PFSK-1 (cell line): ENCODE results near the gene STARD3.

ENCODE experiments used
- FOXP2 ChIP-seq: optimal IDR thresholded peaks from 2 replicates; pipeline ENCODE3; 2011; ENCODE audit warnings: borderline replicate concordance, control low read depth, inconsistent platforms; ENCODE audit not compliant: insufficient read depth; ENCODE audit errors: extremely low read length, extremely low read depth
- POLR2AphosphoS5 ChIP-seq: IDR thresholded peaks from 2 replicates; pipeline ENCODE4 v1.6.1; 2012; ENCODE audit warnings: low read depth, mild to moderate bottlenecking, control low read depth, low read length, moderate library complexity
- REST ChIP-seq, 2 experiments: IDR thresholded peaks; 2 replicates each; pipeline versions ENCODE4 v1.6.1 to v1.8.0; 2011 to 2012; ENCODE audit warnings: low read depth in 2 of 2, low read length in 2 of 2, control low read depth in 1 of 2, inconsistent platforms in 1 of 2, mild to moderate bottlenecking in 1 of 2, moderate library complexity in 1 of 2; ENCODE audit not compliant: insufficient read depth in 1 of 2
- SIN3A ChIP-seq: IDR thresholded peaks from 2 replicates; pipeline ENCODE4 v1.6.1; 2012; ENCODE audit warnings: mild to moderate bottlenecking, low read length, moderate library complexity, borderline replicate concordance; ENCODE audit not compliant: insufficient read depth
- TAF1 ChIP-seq: IDR thresholded peaks from 2 replicates; pipeline ENCODE4 v1.6.1; 2012; ENCODE audit warnings: low read length, control low read depth, borderline replicate concordance; ENCODE audit not compliant: insufficient read depth

STARD3 gene

GRCh38 chr17:39605492-39606433, 31.2 kb upstream of the STARD3 start:
- TF ChIP-seq REST (IDR thresholded peaks at IDR 0.05; ENCODE audit: insufficient read depth in 1 of 2, low read depth in 2 of 2, low read length in 2 of 2) (no peak), POLR2AphosphoS5 (no peak), TAF1 (no peak), SIN3A (no peak), FOXP2 (no peak)

GRCh38 chr17:39606434-39607056, 30.4 kb upstream of the STARD3 start:
- TF ChIP-seq FOXP2 (no peak), SIN3A (no peak), POLR2AphosphoS5 (no peak), TAF1 (no peak), REST (IDR thresholded peaks at IDR 0.05; ENCODE audit: insufficient read depth in 1 of 2, low read depth in 2 of 2, low read length in 2 of 2) (no peak)

GRCh38 chr17:39607057-39607850, 29.7 kb upstream of the STARD3 start:
- TF ChIP-seq SIN3A: no peak
- TF ChIP-seq FOXP2: no peak
- no peak for TF ChIP-seq REST (IDR thresholded peaks at IDR 0.05; ENCODE audit: insufficient read depth in 1 of 2, low read depth in 2 of 2, low read length in 2 of 2)
- TF ChIP-seq POLR2AphosphoS5: no peak
- TF ChIP-seq TAF1: no peak

- TF ChIP-seq SIN3A (no peak), REST (IDR thresholded peaks at IDR 0.05; ENCODE audit: insufficient read depth in 1 of 2, low read depth in 2 of 2, low read length in 2 of 2) (no peak), FOXP2 (no peak)
Measured at GRCh38 chr17:39607851-39608130, 29.2 kb upstream of the STARD3 start, which contains the start of gene NEUROD2. TSS of gene NEUROD2 (minus strand) at chr17:39607920. CDS start at chr17:39606599, 1,321 bp downstream.
